ENCODE data around the gene CXCR1.

- no peak for TF ChIP-seq CTCF (conservative IDR thresholded peaks at IDR 0.05; ENCODE audit: low read length)
- no peak for TF ChIP-seq EZH2phosphoT487 (IDR thresholded peaks at IDR 0.05; ENCODE audit: borderline replicate concordance, low read depth, low read length)
These were observed 3.9 kb downstream of the CXCR1 start for GRCh38 chr2:218162814-218163213.
